SK-N-SH treated with all-trans-retinoic acid at 6 μM for 48 hours (cell line): ENCODE results near the gene SDK1.

Experiments
- ARNTL ChIP-seq: fragments of 450-650 bp; formaldehyde crosslinking; IDR thresholded peaks from 2 replicates; pipeline ENCODE4 v1.5.0; 2020; ENCODE audit warnings: low read depth, mild to moderate bottlenecking, moderate library complexity, borderline replicate concordance
- CSDC2 ChIP-seq: fragments of 250-450 bp; sonication (Bioruptor Pico); IDR thresholded peaks from 2 replicates; pipeline ENCODE4 v1.5.0; 2020; ENCODE audit warnings: mild to moderate bottlenecking, moderate library complexity
- GLIS3 ChIP-seq: fragments of 250-450 bp; sonication (Bioruptor Pico); IDR thresholded peaks from 2 replicates; pipeline ENCODE4 v1.5.0; 2020; ENCODE audit warnings: mild to moderate bottlenecking, moderate library complexity
- RARB ChIP-seq: fragments of 250-450 bp; sonication (Bioruptor Pico); IDR thresholded peaks from 2 replicates; pipeline ENCODE4 v1.8.0; 2021; ENCODE audit warnings: mild to moderate bottlenecking, moderate library complexity
- TCF4 ChIP-seq: fragments of 250-450 bp; sonication (Bioruptor Pico); IDR thresholded peaks from 2 replicates; pipeline ENCODE4 v1.8.0; 2021; ENCODE audit warnings: mild to moderate bottlenecking, moderate library complexity, borderline replicate concordance
- ZC3H10 ChIP-seq: fragments of 250-450 bp; sonication (Bioruptor Pico); IDR thresholded peaks from 2 replicates; pipeline ENCODE4 v1.5.1; 2021; ENCODE audit warnings: mild to moderate bottlenecking, moderate library complexity
- ZFP3 ChIP-seq: fragments of 250-450 bp; sonication (Bioruptor Pico); IDR thresholded peaks from 2 replicates; pipeline ENCODE4 v1.5.0; 2020; ENCODE audit warnings: mild to moderate bottlenecking, moderate library complexity
- ZNF565 ChIP-seq: fragments of 450-650 bp; formaldehyde crosslinking; conservative IDR thresholded peaks from 2 replicates; pipeline ENCODE4 v1.5.0; 2020; ENCODE audit warnings: low read depth, mild to moderate bottlenecking, moderate library complexity
- ZNF70 ChIP-seq: fragments of 450-650 bp; formaldehyde crosslinking; IDR thresholded peaks from 2 replicates; pipeline ENCODE4 v1.5.0; 2020; ENCODE audit warnings: mild to moderate bottlenecking, moderate library complexity
- TF ChIP-seq, protein P1 (sequence below): fragments of 250-450 bp; sonication (Bioruptor Pico); IDR thresholded peaks from 2 replicates; pipeline ENCODE4 v1.5.1; 2020; ENCODE audit warnings: low read depth, mild to moderate bottlenecking, moderate library complexity
- TF ChIP-seq, protein P2 (sequence below): fragments of 250-450 bp; sonication (Bioruptor Pico); IDR thresholded peaks from 2 replicates; pipeline ENCODE4 v1.8.0; 2020; ENCODE audit warnings: mild to moderate bottlenecking, moderate library complexity, borderline replicate concordance

DNA sequence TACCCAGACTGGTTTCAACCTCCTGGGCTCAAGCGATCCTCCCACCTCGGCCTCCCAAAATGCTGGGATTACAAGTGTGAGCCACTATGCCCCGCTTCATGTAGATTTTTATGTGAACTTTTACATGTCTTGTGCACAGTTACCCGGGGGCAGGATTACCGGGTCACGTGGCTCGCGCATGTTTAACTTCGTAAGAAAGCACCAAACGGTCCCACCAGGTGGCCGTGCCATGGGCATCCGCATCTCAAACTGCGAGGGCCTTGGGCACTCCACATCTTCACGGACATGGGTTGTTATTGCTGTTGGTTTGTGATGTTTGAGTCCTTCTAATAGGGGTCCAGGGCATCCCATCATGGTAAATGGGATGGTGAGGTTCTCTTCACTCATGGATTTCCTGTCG, 744.4 kb downstream of the SDK1 start:
- no peak for TF ChIP-seq RARB (CRISPR knock-in tag)
- no peak for TF ChIP-seq GLIS3 (CRISPR knock-in tag)
- TF ChIP-seq ZNF565 (CRISPR knock-in tag): no peak
- TF ChIP-seq, protein P1, sequence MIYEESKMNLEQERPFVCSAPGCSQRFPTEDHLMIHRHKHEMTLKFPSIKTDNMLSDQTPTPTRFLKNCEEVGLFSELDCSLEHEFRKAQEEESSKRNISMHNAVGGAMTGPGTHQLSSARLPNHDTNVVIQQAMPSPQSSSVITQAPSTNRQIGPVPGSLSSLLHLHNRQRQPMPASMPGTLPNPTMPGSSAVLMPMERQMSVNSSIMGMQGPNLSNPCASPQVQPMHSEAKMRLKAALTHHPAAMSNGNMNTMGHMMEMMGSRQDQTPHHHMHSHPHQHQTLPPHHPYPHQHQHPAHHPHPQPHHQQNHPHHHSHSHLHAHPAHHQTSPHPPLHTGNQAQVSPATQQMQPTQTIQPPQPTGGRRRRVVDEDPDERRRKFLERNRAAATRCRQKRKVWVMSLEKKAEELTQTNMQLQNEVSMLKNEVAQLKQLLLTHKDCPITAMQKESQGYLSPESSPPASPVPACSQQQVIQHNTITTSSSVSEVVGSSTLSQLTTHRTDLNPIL (CRISPR knock-in tag): no peak
- no peak for TF ChIP-seq ZFP3 (CRISPR knock-in tag)
- no peak for TF ChIP-seq TCF4 (CRISPR knock-in tag)
- TF ChIP-seq, protein P2, sequence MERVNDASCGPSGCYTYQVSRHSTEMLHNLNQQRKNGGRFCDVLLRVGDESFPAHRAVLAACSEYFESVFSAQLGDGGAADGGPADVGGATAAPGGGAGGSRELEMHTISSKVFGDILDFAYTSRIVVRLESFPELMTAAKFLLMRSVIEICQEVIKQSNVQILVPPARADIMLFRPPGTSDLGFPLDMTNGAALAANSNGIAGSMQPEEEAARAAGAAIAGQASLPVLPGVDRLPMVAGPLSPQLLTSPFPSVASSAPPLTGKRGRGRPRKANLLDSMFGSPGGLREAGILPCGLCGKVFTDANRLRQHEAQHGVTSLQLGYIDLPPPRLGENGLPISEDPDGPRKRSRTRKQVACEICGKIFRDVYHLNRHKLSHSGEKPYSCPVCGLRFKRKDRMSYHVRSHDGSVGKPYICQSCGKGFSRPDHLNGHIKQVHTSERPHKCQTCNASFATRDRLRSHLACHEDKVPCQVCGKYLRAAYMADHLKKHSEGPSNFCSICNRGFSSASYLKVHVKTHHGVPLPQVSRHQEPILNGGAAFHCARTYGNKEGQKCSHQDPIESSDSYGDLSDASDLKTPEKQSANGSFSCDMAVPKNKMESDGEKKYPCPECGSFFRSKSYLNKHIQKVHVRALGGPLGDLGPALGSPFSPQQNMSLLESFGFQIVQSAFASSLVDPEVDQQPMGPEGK (CRISPR knock-in tag): no peak
- TF ChIP-seq ARNTL (CRISPR knock-in tag): no peak
- no peak for TF ChIP-seq CSDC2 (CRISPR knock-in tag)
- TF ChIP-seq ZNF70 (CRISPR knock-in tag): no peak
- no peak for TF ChIP-seq ZC3H10
